Anterior cingulate cortex (tissue), 58 donors: ENCODE results near the gene CNTN4.
"Not testable (repeated sequence)": the region's sequence is repeated elsewhere in the genome, so short reads cannot be mapped to it uniquely, and the experiment has no call there.

Experiments used
- DNase-seq, 58 donors: peaks; one replicate each; lab custom pipeline; 2025; lab: John Stamatoyannopoulos, UW

The CNTN4 gene

GRCh38 chr3:2506776-2507175 is 408.1 kb downstream of the CNTN4 start:
- DNase-seq: no peak

- no peak for DNase-seq
These were observed 412.0 kb downstream of the CNTN4 start for GRCh38 chr3:2510591-2511145.

GRCh38 chr3:2511356-2511755 is 412.7 kb downstream of the CNTN4 start:
- peak in 42 of 58 donors; percentile 4 to 62 (median 18) for DNase-seq

GRCh38 chr3:2512881-2513280 is 414.2 kb downstream of the CNTN4 start:
- no peak for DNase-seq

GRCh38 chr3:2513986-2514385 is 415.3 kb downstream of the CNTN4 start:
- DNase-seq: no peak

GRCh38 chr3:2516762-2517441 is 418.2 kb downstream of the CNTN4 start:
- DNase-seq: no peak

GRCh38 chr3:2517500-2518172 is 419.0 kb downstream of the CNTN4 start:
- DNase-seq: no peak

- DNase-seq: no peak
These were observed 424.7 kb downstream of the CNTN4 start for GRCh38 chr3:2523281-2523836.

GRCh38 chr3:2525968-2526367 is 427.3 kb downstream of the CNTN4 start:
- DNase-seq: peak in 1 of 58 donors; percentile 11

- no peak for DNase-seq
These were observed 428.3 kb downstream of the CNTN4 start for GRCh38 chr3:2526926-2527325.

GRCh38 chr3:2527328-2527727 is 428.7 kb downstream of the CNTN4 start:
- DNase-seq: not testable (repeated sequence)

- DNase-seq: not testable (repeated sequence)
These were observed 436.1 kb downstream of the CNTN4 start for GRCh38 chr3:2534767-2535166.

- DNase-seq: no peak
These were observed 436.5 kb downstream of the CNTN4 start for GRCh38 chr3:2535206-2535605.

GRCh38 chr3:2536575-2536974 is 437.9 kb downstream of the CNTN4 start:
- DNase-seq: no peak

GRCh38 chr3:2540115-2540514 is 441.4 kb downstream of the CNTN4 start:
- DNase-seq: no peak

- no peak for DNase-seq
These were observed 444.6 kb downstream of the CNTN4 start for GRCh38 chr3:2543247-2543646.

- no peak for DNase-seq
These were observed 445.5 kb downstream of the CNTN4 start for GRCh38 chr3:2544212-2544611.

GRCh38 chr3:2544718-2545117 is 446.1 kb downstream of the CNTN4 start:
- DNase-seq: no peak

- DNase-seq: no peak
These were observed 448.4 kb downstream of the CNTN4 start for GRCh38 chr3:2547049-2547448.

- no peak for DNase-seq
These were observed 456.0 kb downstream of the CNTN4 start for GRCh38 chr3:2554656-2555055.

GRCh38 chr3:2558796-2559195 is 460.1 kb downstream of the CNTN4 start:
- DNase-seq: no peak

GRCh38 chr3:2567451-2567850 is 468.8 kb downstream of the CNTN4 start:
- peak in 1 of 58 donors; percentile 28 for DNase-seq
